NCI-H2171 treated with DMSO at 0.1 percent for 48 hours (cell line): ENCODE data around the gene DENND1A.

Experiments used
- DNase-seq: peaks from one replicate; lab custom pipeline; 2025; lab: John Stamatoyannopoulos, UW

DENND1A gene

GRCh38 chr9:123568691-123569688, 360.9 kb downstream of the DENND1A start:
- peak; percentile 91 for DNase-seq

- no peak for DNase-seq
Measured at GRCh38 chr9:123567013-123567412, 362.9 kb downstream of the DENND1A start.

DNA sequence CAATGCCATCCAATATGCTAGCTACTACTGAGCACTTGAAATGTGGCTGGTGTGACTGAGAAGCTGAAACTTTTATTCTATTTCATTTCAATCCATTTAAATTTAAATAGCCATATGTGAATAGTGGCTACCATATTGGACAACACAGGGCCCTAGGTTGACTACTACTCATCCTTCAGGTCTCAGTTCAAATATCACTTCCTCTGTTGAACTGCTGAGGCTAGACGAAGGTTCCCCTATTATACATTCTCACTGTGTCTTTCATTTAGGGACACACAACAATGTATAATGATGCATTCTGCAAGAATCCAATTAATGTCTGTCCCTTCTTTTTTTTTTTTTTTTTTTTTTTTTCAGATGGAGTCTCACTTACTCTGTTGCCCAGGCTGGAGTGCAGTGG, 365.3 kb downstream of the DENND1A start:
- no peak for DNase-seq

DNA sequence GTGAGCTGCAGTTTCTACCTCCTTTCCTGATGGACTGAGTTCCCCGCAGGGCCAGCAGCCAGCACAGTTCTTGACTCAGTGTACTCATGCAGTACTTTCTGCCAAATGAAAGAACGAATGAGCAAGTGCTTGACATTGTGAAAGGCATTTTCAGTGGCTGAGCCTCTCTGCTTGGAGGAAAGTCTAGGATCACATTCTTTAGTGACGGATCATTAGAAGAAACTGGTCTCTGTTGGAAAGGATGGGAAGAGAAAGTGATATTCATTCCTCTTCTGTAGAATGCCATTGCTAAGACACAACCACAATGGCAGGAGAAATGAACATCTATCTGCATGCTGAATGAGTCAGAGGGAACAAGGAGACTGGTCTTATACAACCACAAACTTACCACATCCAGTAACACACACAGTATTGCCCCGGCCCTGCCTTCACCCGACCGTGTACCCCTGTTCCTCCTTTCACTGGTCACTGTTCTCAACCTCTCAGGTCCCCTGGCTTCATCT, 367.0 kb downstream of the DENND1A start:
- no peak for DNase-seq

- DNase-seq, result no peak
Measured at GRCh38 chr9:123561046-123561445, 368.9 kb downstream of the DENND1A start.

- DNase-seq, result no peak
Measured at GRCh38 chr9:123556464-123557435, 373.2 kb downstream of the DENND1A start.

GRCh38 chr9:123555646-123556045, 374.3 kb downstream of the DENND1A start:
- DNase-seq, result no peak

DNA sequence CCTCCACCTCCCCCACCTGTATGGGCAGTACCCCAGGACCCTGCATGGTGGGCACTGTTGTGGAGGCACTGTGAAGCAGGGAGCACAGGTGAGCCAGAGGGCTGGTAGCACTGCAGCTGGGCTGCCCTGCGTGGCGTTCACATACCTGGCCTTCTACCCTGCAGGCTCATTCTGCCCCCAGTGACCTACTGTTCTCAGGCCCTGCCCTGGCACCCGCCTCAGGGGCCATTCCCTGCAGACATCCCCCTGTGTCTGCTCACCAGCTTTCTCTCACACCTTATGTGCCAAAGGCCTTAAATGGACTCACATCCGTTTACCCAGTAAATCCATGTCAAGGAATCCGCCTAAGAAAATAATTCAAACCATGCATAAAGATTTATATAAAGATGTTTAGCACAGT, 377.4 kb downstream of the DENND1A start:
- no peak for DNase-seq

- DNase-seq, result no peak
Measured at GRCh38 chr9:123551734-123552133, 378.2 kb downstream of the DENND1A start.

GRCh38 chr9:123550797-123551196, 379.1 kb downstream of the DENND1A start:
- no peak for DNase-seq

- DNase-seq, result peak; percentile 73
Measured at GRCh38 chr9:123550012-123550411, 379.9 kb downstream of the DENND1A start.

DNA sequence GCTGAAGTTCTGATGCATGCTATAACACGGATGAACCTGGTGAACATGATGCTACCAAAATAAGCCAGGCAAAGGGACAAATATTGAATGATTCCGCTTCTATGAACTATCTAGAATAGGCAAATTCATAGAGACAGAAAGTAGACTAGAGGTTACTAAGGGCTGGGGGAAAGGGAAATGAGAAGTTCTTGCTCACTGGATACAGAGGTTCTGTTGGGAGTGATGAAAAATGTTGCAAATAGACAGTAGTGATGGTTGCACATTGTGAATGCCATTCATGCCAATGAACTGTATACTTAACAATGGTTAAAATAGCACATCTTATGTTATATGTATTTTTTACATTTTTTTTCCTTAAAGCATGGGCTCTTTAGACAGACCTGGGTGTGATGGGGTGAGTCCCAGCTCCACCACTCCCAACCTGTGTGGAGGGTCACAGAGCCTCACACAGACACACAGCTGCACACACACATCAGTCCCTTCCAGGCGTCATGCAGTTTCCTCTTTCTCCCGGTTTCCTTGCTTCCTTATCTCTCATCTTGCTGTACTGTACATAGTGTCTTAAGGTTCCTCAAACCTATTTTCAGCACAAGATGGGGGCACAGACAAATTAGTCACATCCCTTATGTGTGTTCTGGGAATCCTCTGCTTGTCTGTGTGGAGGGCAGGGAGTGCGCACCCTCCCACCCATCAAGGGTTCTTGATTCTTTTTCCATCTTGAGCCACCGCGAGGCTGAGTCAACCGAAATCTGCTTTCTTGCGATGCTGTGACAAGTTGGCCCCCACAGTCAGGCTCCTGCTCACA, 381.0 kb downstream of the DENND1A start:
- no peak for DNase-seq

- peak; percentile 45 for DNase-seq
Measured at GRCh38 chr9:123544007-123544827, 385.7 kb downstream of the DENND1A start.

DNA sequence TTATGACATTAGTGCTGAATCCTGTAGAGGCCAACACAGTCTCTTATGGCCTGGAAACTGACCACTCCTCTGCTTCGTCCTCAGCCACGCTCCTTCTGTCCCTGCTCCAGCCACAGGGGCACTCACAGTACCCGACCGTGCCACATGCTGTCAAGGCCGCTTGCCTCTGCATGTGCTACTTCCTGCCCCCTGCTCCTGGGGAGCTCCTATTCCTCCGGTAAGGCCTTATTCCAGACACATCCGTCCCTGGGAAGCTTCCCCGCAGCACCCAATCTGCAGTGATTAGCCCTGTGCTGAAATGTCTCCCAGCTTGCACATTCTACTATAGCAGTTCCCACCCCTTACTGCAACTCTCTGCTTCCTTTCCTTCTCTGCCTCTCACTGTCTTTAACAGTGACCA, 386.4 kb downstream of the DENND1A start:
- DNase-seq, result no peak

GRCh38 chr9:123542435-123543225, 387.3 kb downstream of the DENND1A start:
- DNase-seq, result no peak

GRCh38 chr9:123541411-123541810, 388.5 kb downstream of the DENND1A start:
- DNase-seq, result no peak

GRCh38 chr9:123540457-123540856, 389.5 kb downstream of the DENND1A start:
- no peak for DNase-seq

DNA sequence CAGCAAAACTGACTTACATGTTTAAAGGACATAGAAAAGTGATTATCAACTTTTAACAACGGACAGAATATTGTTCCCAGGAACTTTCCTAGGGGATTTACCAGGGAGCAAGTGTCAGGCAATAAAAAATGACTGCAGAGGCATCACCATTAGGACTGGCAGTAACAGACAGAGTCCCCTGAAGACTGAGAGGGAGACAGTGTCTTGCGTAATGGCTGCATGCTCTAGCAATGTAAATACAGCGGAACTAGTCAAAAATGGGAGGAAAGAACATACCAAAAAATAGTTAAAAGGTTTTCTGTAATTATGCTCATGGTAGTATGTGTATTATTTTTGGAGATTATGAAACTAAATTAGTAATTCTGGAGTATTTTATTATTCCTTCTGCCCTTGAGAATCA, 392.1 kb downstream of the DENND1A start:
- no peak for DNase-seq

DNA sequence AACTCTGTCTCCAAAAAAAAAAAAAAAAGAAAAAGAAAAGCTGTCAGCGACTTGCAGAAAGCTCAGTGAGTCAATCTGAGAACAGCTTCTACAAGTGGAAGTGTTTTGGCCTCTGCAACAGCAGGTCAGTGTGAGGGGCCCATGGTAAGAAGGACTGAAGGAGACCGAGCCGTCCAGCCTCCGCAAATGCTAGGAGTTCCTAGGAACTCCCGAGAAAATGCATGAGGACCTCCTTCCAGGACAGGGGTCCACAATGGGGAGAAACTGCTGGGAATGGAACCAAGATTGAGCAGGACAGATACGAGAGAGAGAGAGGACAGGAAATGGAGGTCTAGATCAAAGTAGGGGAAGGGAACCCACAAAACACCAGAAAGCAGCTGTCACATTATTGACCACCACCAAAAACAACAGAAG, 393.5 kb downstream of the DENND1A start:
- no peak for DNase-seq

- no peak for DNase-seq
Measured at GRCh38 chr9:123534336-123534735, 395.6 kb downstream of the DENND1A start.
